Neural cell (in vitro differentiated cells): ENCODE measurements around the gene ORAI1. TPM values are rescaled to one million over a fixed set of nuclear protein-coding genes. Genes with fewer than 3 reads are reported as not detected.

Experiments
- H2AFZ ChIP-seq: fragments of 200-600, 300-800 bp; sonication (generic), shearing (Covaris generic); 2 replicates; pipeline ENCODE4 v1.6.0; 2014; ENCODE audit warnings: low read depth, mild to moderate bottlenecking, antibody characterized with exemption, low read length, moderate library complexity
- H3F3A ChIP-seq: fragments of 200-600 bp; shearing (Covaris generic); 2 replicates; pipeline ENCODE4 v1.6.1; 2016; ENCODE audit warnings: mild to moderate bottlenecking, moderate library complexity, mixed read lengths, antibody characterized with exemption, low read length; ENCODE audit not compliant: insufficient read depth, poor library complexity, severe bottlenecking
- H3K27ac ChIP-seq: fragments of 200-600, 300-800 bp; sonication (generic), shearing (Covaris generic); 2 replicates; pipeline ENCODE4 v1.5.1; 2014; ENCODE audit warnings: mild to moderate bottlenecking, low read length, moderate library complexity
- H3K27me3 ChIP-seq: fragments of 300-800, 200-600 bp; sonication (generic), shearing (Covaris generic); 2 replicates; pipeline ENCODE4 v1.6.0; 2014; ENCODE audit warnings: mild to moderate bottlenecking, low read depth, low read length, moderate library complexity; ENCODE audit not compliant: insufficient read depth
- H3K36me3 ChIP-seq: fragments of 300-800, 200-600 bp; sonication (generic), shearing (Covaris generic); 2 replicates; pipeline ENCODE4 v1.5.1; 2014; ENCODE audit warnings: mild to moderate bottlenecking, antibody characterized with exemption, low read length, moderate library complexity; ENCODE audit not compliant: insufficient read depth
- H3K4me2 ChIP-seq: fragments of 300-800, 200-600 bp; sonication (generic), shearing (Covaris generic); 2 replicates; pipeline ENCODE4 v1.6.0; 2014; ENCODE audit warnings: mild to moderate bottlenecking, low read length
- H3K4me3 ChIP-seq: fragments of 300-800, 200-600 bp; sonication (generic), shearing (Covaris generic); 2 replicates; pipeline ENCODE4 v1.5.1; 2014; ENCODE audit warnings: mild to moderate bottlenecking, low read length, moderate library complexity
- H3K79me2 ChIP-seq: fragments of 200-600 bp; shearing (Covaris generic); replicated peaks from 2 replicates; pipeline ENCODE4 v1.6.0; 2014; ENCODE audit warnings: mild to moderate bottlenecking, low read length, moderate library complexity; ENCODE audit not compliant: insufficient read depth
- H3K9ac ChIP-seq: fragments of 300-800, 200-600 bp; sonication (generic), shearing (Covaris generic); 2 replicates; pipeline ENCODE4 v1.6.1; 2016; ENCODE audit warnings: mild to moderate bottlenecking, low read length, mixed read lengths
- H3K9me2 ChIP-seq: fragments of 200-600 bp; shearing (Covaris generic); 2 replicates; pipeline ENCODE4 v1.6.1; 2016; ENCODE audit warnings: mild to moderate bottlenecking, low read length, mixed read lengths; ENCODE audit not compliant: insufficient read depth
- H3K9me3 ChIP-seq: fragments of 200-600, 300-800 bp; sonication (generic), shearing (Covaris generic); 2 replicates; pipeline ENCODE4 v1.6.1; 2016; ENCODE audit warnings: mild to moderate bottlenecking, mixed run types, low read length, moderate library complexity, mixed read lengths
- H4K20me1 ChIP-seq: fragments of 200-600 bp; shearing (Covaris generic); 2 replicates; pipeline ENCODE4 v1.6.1; 2016; ENCODE audit warnings: mild to moderate bottlenecking, mixed run types; ENCODE audit not compliant: insufficient read depth
- EP300 ChIP-seq: fragments of 450-650 bp; conservative IDR thresholded peaks from 2 replicates; pipeline ENCODE4 v1.6.1; 2014; ENCODE audit warnings: antibody characterized with exemption, mild to moderate bottlenecking, moderate library complexity; ENCODE audit not compliant: poor library complexity, severe bottlenecking
- EZH2 ChIP-seq: fragments of 200-600, 300-800 bp; shearing (Covaris generic), sonication (generic); IDR thresholded peaks from 2 replicates; pipeline ENCODE4 v1.6.1; 2014; ENCODE audit warnings: antibody characterized with exemption, low read length, borderline replicate concordance, mild to moderate bottlenecking; ENCODE audit not compliant: insufficient read depth, poor library complexity, severe bottlenecking
- MXI1 ChIP-seq: fragments of 450-650 bp; conservative IDR thresholded peaks from 2 replicates; pipeline ENCODE4 v1.6.1; 2014; ENCODE audit warnings: antibody characterized with exemption, mild to moderate bottlenecking; ENCODE audit not compliant: poor library complexity, severe bottlenecking
- POLR2AphosphoS5 ChIP-seq: IDR thresholded peaks from 2 replicates; pipeline ENCODE4 v1.6.1; 2012
- RAD21 ChIP-seq: fragments of 450-650 bp; conservative IDR thresholded peaks from 2 replicates; pipeline ENCODE4 v1.6.1; 2014; ENCODE audit warnings: antibody characterized with exemption, mild to moderate bottlenecking, moderate library complexity
- REST ChIP-seq: IDR thresholded peaks from 2 replicates; pipeline ENCODE4 v1.6.1; 2012; ENCODE audit warnings: borderline replicate concordance
- SMC3 ChIP-seq: fragments of 450-650 bp; conservative IDR thresholded peaks from 2 replicates; pipeline ENCODE4 v1.6.1; 2014; ENCODE audit warnings: antibody characterized with exemption, mild to moderate bottlenecking, moderate library complexity; ENCODE audit not compliant: poor library complexity
- TAF1 ChIP-seq: IDR thresholded peaks from 2 replicates; pipeline ENCODE4 v1.6.1; 2012; ENCODE audit warnings: low read depth
- polyA plus RNA-seq: library from polyadenylated mRNA; depleted of rRNA; stranded (reverse); fragments of >200 nt; gene quantifications from 2 replicates; pipeline ENCODE4 v1.2.3, GENCODE V29; 2014
- TF ChIP-seq, protein P1 (sequence below): fragments of 450-650 bp; IDR thresholded peaks from 2 replicates; pipeline ENCODE4 v1.5.1; 2014; ENCODE audit warnings: antibody characterized with exemption, mild to moderate bottlenecking, moderate library complexity; ENCODE audit not compliant: poor library complexity, severe bottlenecking

ORAI1 gene
- polyA plus RNA-seq, 1 donor from 2014 or later: 0.78 TPM

DNA sequence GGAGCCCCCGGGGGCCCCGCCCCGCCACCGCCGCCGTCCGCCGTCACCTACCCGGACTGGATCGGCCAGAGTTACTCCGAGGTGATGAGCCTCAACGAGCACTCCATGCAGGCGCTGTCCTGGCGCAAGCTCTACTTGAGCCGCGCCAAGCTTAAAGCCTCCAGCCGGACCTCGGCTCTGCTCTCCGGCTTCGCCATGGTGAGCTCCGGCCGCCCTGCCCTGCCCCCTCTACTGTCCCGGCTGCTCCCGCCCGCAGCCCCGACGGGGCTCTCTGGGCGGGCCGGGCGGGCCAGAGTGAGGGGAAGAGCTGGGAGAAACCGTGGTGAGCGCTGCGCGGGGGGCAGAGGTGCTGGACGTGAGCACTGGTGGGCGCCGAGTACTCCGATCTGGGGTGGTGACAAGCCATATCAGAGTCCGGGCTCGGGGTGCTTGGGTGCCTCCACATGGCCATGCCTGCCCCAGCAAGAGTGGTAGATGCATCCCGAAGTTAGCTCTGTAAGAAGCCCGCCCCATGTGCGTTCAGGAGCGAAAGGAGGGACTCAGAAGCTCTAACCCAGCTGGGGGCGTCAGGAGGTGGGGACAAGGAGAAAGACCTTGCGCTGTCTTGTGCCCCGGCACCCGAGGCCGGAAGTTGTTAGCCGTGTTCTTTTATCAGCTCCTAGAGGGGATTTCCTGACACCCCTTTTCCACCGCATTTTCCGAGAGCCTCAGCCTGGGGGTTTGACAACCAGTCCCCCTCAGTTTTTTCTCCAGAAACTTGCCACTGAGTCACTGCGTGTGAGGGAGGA is 717 bp downstream of the ORAI1 start:
- H3K36me3 ChIP-seq: no peaks in the 10 kb centered on the region
- no peaks in the 10 kb centered on the region for H3K9me3 ChIP-seq
- H2AFZ ChIP-seq: no peak overlapping the region
- H3K4me3 ChIP-seq: peak overlapping the region; percentile 85
- H3K27ac ChIP-seq: no peak overlapping the region
- H3K79me2 ChIP-seq: no peaks in the 10 kb centered on the region
- peak overlapping the region; percentile 44 for H3K4me2 ChIP-seq
- no peaks in the 10 kb centered on the region for H3F3A ChIP-seq
- H3K27me3 ChIP-seq: no peaks in the 10 kb centered on the region
- no peaks in the 10 kb centered on the region for H3K9me2 ChIP-seq
- TF ChIP-seq, protein P1, sequence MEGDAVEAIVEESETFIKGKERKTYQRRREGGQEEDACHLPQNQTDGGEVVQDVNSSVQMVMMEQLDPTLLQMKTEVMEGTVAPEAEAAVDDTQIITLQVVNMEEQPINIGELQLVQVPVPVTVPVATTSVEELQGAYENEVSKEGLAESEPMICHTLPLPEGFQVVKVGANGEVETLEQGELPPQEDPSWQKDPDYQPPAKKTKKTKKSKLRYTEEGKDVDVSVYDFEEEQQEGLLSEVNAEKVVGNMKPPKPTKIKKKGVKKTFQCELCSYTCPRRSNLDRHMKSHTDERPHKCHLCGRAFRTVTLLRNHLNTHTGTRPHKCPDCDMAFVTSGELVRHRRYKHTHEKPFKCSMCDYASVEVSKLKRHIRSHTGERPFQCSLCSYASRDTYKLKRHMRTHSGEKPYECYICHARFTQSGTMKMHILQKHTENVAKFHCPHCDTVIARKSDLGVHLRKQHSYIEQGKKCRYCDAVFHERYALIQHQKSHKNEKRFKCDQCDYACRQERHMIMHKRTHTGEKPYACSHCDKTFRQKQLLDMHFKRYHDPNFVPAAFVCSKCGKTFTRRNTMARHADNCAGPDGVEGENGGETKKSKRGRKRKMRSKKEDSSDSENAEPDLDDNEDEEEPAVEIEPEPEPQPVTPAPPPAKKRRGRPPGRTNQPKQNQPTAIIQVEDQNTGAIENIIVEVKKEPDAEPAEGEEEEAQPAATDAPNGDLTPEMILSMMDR: peak; percentile 31
- TF ChIP-seq EZH2 (no peak), TAF1 (no peak), MXI1 (peak; percentile 36), SMC3 (peak; percentile 12)
- H4K20me1 ChIP-seq: no peaks in the 10 kb centered on the region
- peak overlapping the region; percentile 55 for H3K9ac ChIP-seq

DNA sequence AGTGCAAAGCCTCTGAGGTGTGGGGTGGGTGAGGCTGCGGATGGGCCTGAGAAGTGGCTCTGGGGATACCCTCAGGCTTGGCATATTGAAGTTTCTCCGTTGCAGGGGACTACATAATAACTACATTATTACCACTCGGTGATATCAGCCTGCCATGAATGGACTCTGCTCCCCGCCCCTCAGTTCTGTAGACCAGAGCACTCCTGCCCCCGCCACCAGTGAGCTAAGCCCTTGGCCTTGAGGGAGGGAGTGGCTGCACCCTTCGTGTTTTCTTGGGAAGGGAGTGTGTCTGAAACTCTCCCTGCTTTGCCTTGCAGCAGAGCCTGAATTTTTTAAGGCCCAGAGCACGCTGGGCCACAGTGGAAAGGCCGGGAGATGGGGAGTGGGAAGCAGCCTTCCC is 1.7 kb downstream of the ORAI1 start:
- H3K79me2 ChIP-seq: no peaks in the 10 kb centered on the region
- no peak overlapping the region for H3K9ac ChIP-seq
- TF ChIP-seq REST (no peak), RAD21 (no peak), POLR2AphosphoS5 (no peak), TAF1 (no peak), EP300 (no peak), MXI1 (no peak), EZH2 (no peak), SMC3 (no peak)
- TF ChIP-seq, protein P1: no peak

More for the DNA sequence above, 1.7 kb downstream of the ORAI1 start:
- H3K27me3 ChIP-seq: no peaks in the 10 kb centered on the region
- H3K4me2 ChIP-seq: no peak overlapping the region
- H3K4me3 ChIP-seq: no peak overlapping the region
- H3K27ac ChIP-seq: no peak overlapping the region
- H3F3A ChIP-seq: no peaks in the 10 kb centered on the region
- H3K9me2 ChIP-seq: no peaks in the 10 kb centered on the region
- H3K9me3 ChIP-seq: no peaks in the 10 kb centered on the region
- no peak overlapping the region for H2AFZ ChIP-seq
- H4K20me1 ChIP-seq: no peaks in the 10 kb centered on the region
- no peaks in the 10 kb centered on the region for H3K36me3 ChIP-seq
